ENCODE results near the gene CTNND2.
A peak's percentile ranks its signal among the peaks of the same experiment; 100 is the strongest.

Gene CTNND2

DNA sequence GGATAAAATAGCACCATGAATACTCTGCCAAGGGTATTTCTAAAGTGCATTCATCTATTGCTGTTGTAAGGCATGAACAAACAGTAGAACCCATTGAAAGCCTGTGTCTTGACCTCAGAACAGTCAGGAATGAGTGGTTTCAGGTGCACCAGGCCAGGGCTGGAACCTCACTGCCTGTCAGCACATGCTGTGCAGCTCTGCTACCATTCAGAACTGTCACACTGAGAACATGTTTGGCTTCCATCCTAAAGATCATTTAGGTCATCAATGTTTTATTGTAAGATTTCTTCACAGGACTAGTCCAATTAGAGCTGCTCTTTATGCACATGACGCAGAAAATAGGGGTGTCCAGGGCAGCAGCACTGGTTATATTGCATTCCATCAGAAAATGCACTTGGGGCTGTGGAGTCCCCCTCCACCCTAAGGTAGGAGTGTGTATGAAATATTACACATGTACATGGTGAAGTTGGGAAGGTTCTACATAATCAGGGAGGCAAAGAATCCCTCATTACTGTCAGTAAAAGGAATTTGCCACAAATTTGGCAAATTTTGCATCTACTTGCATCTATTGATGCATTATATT is 408.0 kb downstream of the CTNND2 start:
- H3K4me3 ChIP-seq (ENCODE audit: low read depth, low read length): no peak overlapping the region
- DNase-seq (ENCODE audit: low read depth): no peak
- TF ChIP-seq CTCF (IDR thresholded peaks at IDR 0.05; ENCODE audit: control insufficient read depth, extremely low read depth, insufficient read depth): no peak

DNA sequence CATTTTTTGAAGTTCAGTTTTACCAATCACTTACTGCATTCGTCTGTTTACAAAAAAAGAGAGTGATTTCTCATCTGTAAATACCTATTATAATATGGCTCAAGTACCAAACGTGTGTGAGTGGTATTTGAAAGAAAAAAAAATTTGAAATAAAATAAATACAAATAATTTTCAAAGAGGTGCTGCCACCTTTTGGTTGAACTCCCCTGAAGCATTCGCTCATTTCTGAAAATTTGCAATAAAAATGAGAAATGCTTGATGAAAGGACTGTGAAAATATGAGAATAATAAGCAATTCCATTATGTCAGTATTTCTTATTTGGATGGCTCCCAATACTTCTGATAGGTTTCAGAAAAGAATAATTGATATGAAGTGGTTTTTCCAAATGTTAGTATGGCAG is 409.9 kb downstream of the CTNND2 start:
- peak; percentile 42; the same call in 1 of the 2 replicates for TF ChIP-seq CTCF (IDR thresholded peaks at IDR 0.05; ENCODE audit: control insufficient read depth, extremely low read depth, insufficient read depth)
- no peak overlapping the region for H3K4me3 ChIP-seq (ENCODE audit: low read depth, low read length)
- no peak for DNase-seq (ENCODE audit: low read depth)

GRCh38 chr5:11491404-11492075 is 412.7 kb downstream of the CTNND2 start:
- DNase-seq (ENCODE audit: low read depth): no peak
- no peak overlapping the region for H3K4me3 ChIP-seq (ENCODE audit: low read depth, low read length)
- no peak for TF ChIP-seq CTCF (IDR thresholded peaks at IDR 0.05; ENCODE audit: control insufficient read depth, extremely low read depth, insufficient read depth)

GRCh38 chr5:11483630-11484029 is 420.6 kb downstream of the CTNND2 start:
- DNase-seq (ENCODE audit: low read depth): no peak
- H3K4me3 ChIP-seq (ENCODE audit: low read depth, low read length): no peak overlapping the region
- no peak for TF ChIP-seq CTCF (IDR thresholded peaks at IDR 0.05; ENCODE audit: control insufficient read depth, extremely low read depth, insufficient read depth)

- no peak for TF ChIP-seq CTCF (IDR thresholded peaks at IDR 0.05; ENCODE audit: control insufficient read depth, extremely low read depth, insufficient read depth)
- H3K4me3 ChIP-seq (ENCODE audit: low read depth, low read length): no peak overlapping the region
- no peak for DNase-seq (ENCODE audit: low read depth)
These were observed 422.2 kb downstream of the CTNND2 start for GRCh38 chr5:11482011-11482410.

GRCh38 chr5:11477786-11478185 is 426.5 kb downstream of the CTNND2 start:
- no peak for DNase-seq (ENCODE audit: low read depth)
- no peak for TF ChIP-seq CTCF (IDR thresholded peaks at IDR 0.05; ENCODE audit: control insufficient read depth, extremely low read depth, insufficient read depth)
- no peak overlapping the region for H3K4me3 ChIP-seq (ENCODE audit: low read depth, low read length)

GRCh38 chr5:11476866-11477265 is 427.4 kb downstream of the CTNND2 start:
- DNase-seq (ENCODE audit: low read depth): no peak
- H3K4me3 ChIP-seq (ENCODE audit: low read depth, low read length): no peak overlapping the region
- no peak for TF ChIP-seq CTCF (IDR thresholded peaks at IDR 0.05; ENCODE audit: control insufficient read depth, extremely low read depth, insufficient read depth)

All from LNCaP clone FGC (cell line).